Esophagus squamous epithelium (tissue), 5 donors: ENCODE measurements around the gene MED15. TPM values are rescaled to one million over a fixed set of nuclear protein-coding genes. Genes with fewer than 3 reads are reported as not detected.

Source experiments
- DNase-seq: peaks from one replicate; lab custom pipeline; 2025; lab: John Stamatoyannopoulos, UW
- H3K27ac ChIP-seq, 4 donors: fragments of 200-600 bp; sonication (generic); one replicate each; pipeline ENCODE4 v1.5.1; 2016 to 2019; ENCODE audit warnings: mild to moderate bottlenecking in 1 of 4
- H3K27me3 ChIP-seq, 4 donors: fragments of 200-600 bp; sonication (generic); 1 replicate in 3 of 4; 2 replicates in 1 of 4; pipeline versions ENCODE4 v1.5.1 to v1.6.0; 2017 to 2021; ENCODE audit warnings: antibody characterized with exemption in 1 of 4
- H3K36me3 ChIP-seq, 3 donors: fragments of 200-600 bp; sonication (generic); one replicate each; pipeline ENCODE4 v1.5.1; 2016 to 2019
- H3K4me1 ChIP-seq, 3 donors: fragments of 200-600 bp; sonication (generic); one replicate each; pipeline ENCODE4 v1.5.1; 2017 to 2019
- H3K4me3 ChIP-seq, 4 donors: fragments of 200-600 bp; sonication (generic); 1 replicate in 3 of 4; 2 replicates in 1 of 4; pipeline ENCODE4 v1.5.1; 2016 to 2019; ENCODE audit warnings: mild to moderate bottlenecking in 2 of 4, moderate library complexity in 1 of 4
- H3K9me3 ChIP-seq, 3 donors: fragments of 200-600 bp; sonication (generic); one replicate each; pipeline ENCODE4 v1.5.1; 2016 to 2019
- POLR2A ChIP-seq, 4 donors: fragments of 450-650 bp; IDR thresholded peaks; one replicate each; pipeline ENCODE4 v1.6.1; 2017; ENCODE audit warnings: antibody characterized with exemption in 4 of 4, mild to moderate bottlenecking in 4 of 4, moderate library complexity in 3 of 4
- WGBS, 2 donors: methylation state at CpG; one replicate each; pipeline ENCODE4 v1.1.5; 2018; 5-methylcytosine and 5-hydroxymethylcytosine counted together
- intact Hi-C: fragments of 100-400 bp; cut with DNase I; formaldehyde crosslinking; loops from one replicate; pipeline ENCODE4 v1.15.0; 2022
- total RNA-seq, 4 donors: library from RNA; depleted of rRNA; stranded (reverse); fragments of >200 nt; gene quantifications; one replicate each; pipeline ENCODE4 v1.1.0, GENCODE V29; 2016
- TF ChIP-seq, protein P1 (sequence below), 6 experiments: fragments of 450-650 bp in 4 of 6; fragments of 200-600 bp in 2 of 6; sonication (generic) in 2 of 6; IDR thresholded peaks; one replicate each; pipeline ENCODE4 v1.5.1; 2016 to 2019; ENCODE audit warnings: antibody characterized with exemption in 6 of 6, mild to moderate bottlenecking in 4 of 6, moderate library complexity in 4 of 6
- donor health status: DM: yes; HTN: yes; CAD: no.

MED15 gene
- total RNA-seq, 4 donors from 2014 or later = 31.6 to 51.4 (median 46.1) TPM

DNA sequence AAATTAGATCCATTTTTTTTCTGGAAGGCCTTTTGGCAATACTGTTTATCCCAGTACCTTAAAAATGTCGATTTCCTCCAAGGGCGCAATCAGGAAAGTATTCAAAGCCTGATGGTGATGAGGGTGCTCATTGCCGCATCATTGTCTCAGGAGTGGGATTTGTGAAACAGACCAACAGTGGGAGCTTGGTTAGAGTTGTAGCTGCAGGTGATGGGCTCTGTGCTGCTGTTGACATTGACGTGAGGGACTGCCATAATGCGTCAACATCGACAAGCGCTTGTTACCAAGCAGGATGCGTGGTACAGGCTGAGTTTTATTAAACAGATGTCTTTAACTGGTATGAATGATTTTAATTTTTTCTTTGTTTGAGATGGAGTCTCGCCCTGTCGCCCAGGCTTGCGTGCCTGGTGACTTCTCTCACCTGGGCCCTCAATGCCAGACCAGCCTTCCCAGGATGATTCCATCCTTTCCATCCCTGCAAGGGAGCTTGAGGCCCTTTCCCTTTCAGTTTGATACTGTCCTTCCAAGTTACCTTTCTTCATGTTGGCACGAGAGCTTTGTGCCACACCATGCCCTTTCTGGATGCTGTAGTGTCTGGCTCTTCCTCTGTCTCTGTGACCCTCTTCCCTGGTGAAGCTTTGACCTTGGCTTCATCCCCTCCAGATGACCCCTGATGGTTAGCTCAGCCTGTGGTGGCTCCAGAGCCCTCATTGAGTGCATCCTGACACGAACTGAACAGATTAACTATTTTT is 10.6 kb downstream of the MED15 start:
- Histone ChIP-seq H3K36me3 (peaks cover 0 to 50% (median 7%) of the 10 kb centered on the region in 3 donors), H3K4me3 (no peak overlapping the region), H3K27ac (peak overlapping the region in 2 of 4 donors; percentile 12 to 35), H3K4me1 (peaks cover 25 to 92% (median 51%) of the 10 kb centered on the region in 3 donors), H3K27me3 (no peaks in the 10 kb centered on the region), H3K9me3 (no peaks in the 10 kb centered on the region)
- no peak for DNase-seq
- WGBS, 2 donors = 69 to 81% methylated on average over 13 of the region's 13 CpGs
- TF ChIP-seq POLR2A (IDR thresholded peaks at IDR 0.05) = no peak
- TF ChIP-seq, protein P1, sequence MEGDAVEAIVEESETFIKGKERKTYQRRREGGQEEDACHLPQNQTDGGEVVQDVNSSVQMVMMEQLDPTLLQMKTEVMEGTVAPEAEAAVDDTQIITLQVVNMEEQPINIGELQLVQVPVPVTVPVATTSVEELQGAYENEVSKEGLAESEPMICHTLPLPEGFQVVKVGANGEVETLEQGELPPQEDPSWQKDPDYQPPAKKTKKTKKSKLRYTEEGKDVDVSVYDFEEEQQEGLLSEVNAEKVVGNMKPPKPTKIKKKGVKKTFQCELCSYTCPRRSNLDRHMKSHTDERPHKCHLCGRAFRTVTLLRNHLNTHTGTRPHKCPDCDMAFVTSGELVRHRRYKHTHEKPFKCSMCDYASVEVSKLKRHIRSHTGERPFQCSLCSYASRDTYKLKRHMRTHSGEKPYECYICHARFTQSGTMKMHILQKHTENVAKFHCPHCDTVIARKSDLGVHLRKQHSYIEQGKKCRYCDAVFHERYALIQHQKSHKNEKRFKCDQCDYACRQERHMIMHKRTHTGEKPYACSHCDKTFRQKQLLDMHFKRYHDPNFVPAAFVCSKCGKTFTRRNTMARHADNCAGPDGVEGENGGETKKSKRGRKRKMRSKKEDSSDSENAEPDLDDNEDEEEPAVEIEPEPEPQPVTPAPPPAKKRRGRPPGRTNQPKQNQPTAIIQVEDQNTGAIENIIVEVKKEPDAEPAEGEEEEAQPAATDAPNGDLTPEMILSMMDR (IDR thresholded peaks at IDR 0.05) = no peak
- intact Hi-C loops = no loop called here

DNA sequence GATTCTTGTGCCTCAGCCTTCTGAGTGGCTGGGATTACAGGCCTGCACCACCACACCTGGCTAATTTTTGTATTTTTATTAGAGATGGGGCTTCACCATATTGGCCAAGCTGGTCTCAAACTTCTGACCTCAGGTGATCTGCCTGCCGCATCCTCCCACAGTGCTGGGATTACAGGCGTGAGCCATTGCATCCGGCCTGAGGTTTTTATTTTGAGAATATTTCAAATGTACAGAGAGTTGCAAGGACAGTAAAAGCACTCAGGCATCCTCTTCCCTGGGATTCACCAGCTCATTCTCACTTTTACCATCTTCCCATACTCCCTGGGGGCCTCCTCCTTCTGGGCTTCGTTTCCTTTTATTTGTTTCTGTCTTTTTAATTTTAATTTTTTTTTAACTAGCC is 12.1 kb downstream of the MED15 start:
- Histone ChIP-seq H3K27ac (no peak overlapping the region), H3K4me3 (no peak overlapping the region), H3K36me3 (peaks cover 0 to 52% (median 7%) of the 10 kb centered on the region in 3 donors), H3K27me3 (no peaks in the 10 kb centered on the region), H3K9me3 (no peaks in the 10 kb centered on the region), H3K4me1 (peaks cover 21 to 92% (median 43%) of the 10 kb centered on the region in 3 donors)
- DNase-seq = no peak
- WGBS, 2 donors = 63 to 70% methylated on average over 4 of the region's 4 CpGs
- intact Hi-C loops = no loop called here
- TF ChIP-seq, protein P1 (IDR thresholded peaks at IDR 0.05) = no peak
- TF ChIP-seq POLR2A (IDR thresholded peaks at IDR 0.05) = no peak

DNA sequence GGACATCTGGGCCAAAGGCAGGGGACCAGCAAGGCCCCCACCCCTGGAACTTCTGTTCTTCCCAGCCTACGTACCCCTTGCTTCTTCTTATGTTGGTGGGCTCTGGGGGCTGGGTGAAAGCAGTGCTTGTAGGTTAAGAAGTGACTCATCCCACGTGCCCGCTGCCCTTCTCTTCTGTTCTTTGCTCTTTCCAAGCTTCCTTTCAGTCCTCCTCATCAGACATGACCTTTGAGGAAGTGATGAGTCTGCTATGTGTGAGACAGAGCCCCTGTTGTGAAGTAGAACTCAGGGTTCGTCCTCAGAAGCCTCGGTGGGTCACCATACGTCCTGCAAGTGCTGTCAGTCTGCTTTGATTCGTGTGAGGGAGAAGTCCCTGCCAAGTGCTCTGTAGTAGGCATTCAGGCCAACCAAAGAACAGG is 12.7 kb downstream of the MED15 start:
- Histone ChIP-seq H3K4me1 (peaks cover 15 to 92% (median 39%) of the 10 kb centered on the region in 3 donors), H3K27ac (no peak overlapping the region), H3K27me3 (no peaks in the 10 kb centered on the region), H3K4me3 (no peak overlapping the region), H3K9me3 (no peaks in the 10 kb centered on the region), H3K36me3 (peaks cover 0 to 52% (median 7%) of the 10 kb centered on the region in 3 donors)
- TF ChIP-seq, protein P1 (IDR thresholded peaks at IDR 0.05) = no peak
- no peak for TF ChIP-seq POLR2A (IDR thresholded peaks at IDR 0.05)
- DNase-seq = no peak
- intact Hi-C loops = no loop called here
- WGBS, 2 donors = 55 to 73% methylated on average over 6 of the region's 7 CpGs

DNA sequence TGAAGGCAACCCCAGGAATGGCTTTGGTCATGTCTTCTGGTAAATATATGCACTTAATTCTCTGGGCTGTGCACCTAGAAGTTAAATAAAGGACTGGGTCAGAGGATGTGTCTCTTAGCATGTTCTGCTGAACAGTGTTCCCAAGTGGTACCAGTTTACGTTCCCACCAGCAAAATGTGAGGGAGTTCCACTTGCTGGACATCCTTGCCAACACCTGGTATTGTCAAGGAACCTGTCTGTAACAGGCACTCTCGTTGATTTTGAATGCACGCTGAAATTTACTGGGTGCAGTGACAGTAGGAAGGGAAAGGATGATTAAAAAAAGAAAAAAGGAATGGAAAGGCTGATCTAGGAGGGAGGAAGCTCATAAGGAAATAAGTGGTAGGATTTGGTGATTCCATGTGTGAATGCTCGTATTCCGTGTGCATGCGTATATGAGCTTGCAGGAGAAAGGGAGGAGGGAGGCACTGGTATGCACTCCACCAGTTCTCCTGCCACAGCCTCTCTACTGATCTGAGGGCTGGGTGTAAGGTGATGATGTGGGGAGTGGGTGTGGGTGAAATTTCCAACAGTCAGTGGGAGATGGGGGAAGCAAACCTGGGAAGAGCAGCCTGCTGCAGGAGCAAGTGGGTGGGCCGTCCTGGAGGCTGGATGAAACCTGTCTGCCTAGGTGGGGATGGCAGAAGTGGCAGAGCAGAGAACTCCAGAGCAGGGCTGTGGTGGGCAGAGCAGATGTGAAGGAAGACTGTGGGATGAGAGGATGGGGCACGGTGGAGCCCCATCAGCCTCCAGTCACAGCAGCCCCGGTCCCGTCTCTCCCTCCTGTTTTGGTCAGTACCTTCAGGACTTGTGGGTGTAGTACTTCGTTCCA is 15.0 kb downstream of the MED15 start:
- intact Hi-C loops = no loop called here
- Histone ChIP-seq H3K9me3 (no peaks in the 10 kb centered on the region), H3K27me3 (no peaks in the 10 kb centered on the region), H3K27ac (no peak overlapping the region), H3K4me1 (peaks cover 11 to 87% (median 36%) of the 10 kb centered on the region in 3 donors), H3K4me3 (no peak overlapping the region), H3K36me3 (peaks cover 0 to 58% (median 7%) of the 10 kb centered on the region in 3 donors)
- no peak for TF ChIP-seq POLR2A (IDR thresholded peaks at IDR 0.05)
- TF ChIP-seq, protein P1 (IDR thresholded peaks at IDR 0.05) = no peak
- WGBS, 2 donors = 79 to 80% methylated on average over 11 of the region's 11 CpGs
- no peak for DNase-seq
